Iris pigment epithelial cell (primary cell): Measurements from ENCODE around the gene TEKT1.
"Not testable (repeated sequence)": the region's sequence is repeated elsewhere in the genome, so short reads cannot be mapped to it uniquely, and the experiment has no call there.

ENCODE experiments used
- DNase-seq: peaks from one replicate; pipeline ENCODE4 v3.0.0-alpha.2; 2011; ENCODE audit warnings: low read depth

TEKT1 gene

DNA sequence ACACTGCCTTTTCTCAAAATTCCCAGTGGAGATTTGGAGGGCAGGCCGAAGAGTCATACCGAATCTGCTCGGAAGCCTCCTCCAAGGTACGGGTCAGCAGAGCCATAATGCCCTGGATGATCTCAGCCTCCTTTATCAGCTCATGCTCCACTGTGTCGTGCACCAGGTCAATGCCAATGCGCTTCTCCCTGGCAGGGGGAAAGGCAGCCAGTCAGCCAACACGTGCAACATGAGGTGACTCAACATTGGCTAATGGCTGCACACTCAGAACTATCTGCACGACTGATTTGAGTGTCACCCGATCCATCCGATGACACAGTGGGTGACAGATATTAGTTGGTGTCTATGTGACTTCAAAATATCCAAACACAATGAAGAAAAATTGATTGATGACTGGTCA lies 15.8 kb downstream of the TEKT1 start:
- DNase-seq: no peak

DNA sequence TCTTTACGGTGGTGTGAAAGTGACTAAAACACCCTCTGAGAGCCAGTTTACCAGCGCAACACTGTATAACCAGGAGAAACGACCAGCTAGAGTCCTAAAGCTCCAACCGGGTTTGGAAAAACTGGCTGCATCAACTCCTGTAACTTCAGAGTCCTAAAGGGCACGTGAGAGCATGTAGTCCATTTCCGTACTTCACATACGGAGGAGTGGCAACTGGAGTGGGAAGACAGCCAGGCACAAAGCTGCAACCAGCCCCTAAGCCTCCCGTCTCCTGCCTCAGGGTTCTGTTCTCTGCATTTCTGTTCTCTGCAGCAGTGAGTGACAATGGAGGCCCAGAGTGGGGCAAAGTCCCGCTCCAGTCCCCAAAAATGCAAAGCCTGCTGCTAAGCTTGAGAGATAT lies 19.2 kb downstream of the TEKT1 start:
- no peak for DNase-seq

DNA sequence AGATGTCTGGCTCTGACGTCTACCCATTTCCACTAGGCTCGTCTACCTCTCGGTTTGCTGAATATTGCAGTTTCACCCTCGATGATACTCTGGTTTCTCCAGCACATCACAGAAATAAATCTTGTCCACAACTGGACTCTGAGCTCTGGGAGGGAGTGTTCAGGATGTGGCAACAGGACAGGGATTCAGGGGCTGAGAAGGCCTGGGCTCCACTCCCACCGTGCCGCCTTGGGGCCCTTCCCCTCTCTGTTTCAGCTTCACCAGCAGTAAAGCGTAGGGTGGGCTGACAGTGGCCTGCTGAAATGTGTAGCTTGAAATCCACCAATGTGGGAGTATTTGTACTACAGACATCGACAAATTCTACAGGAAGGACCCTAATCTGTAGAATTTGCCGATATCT lies 20.0 kb downstream of the TEKT1 start:
- no peak for DNase-seq

DNA sequence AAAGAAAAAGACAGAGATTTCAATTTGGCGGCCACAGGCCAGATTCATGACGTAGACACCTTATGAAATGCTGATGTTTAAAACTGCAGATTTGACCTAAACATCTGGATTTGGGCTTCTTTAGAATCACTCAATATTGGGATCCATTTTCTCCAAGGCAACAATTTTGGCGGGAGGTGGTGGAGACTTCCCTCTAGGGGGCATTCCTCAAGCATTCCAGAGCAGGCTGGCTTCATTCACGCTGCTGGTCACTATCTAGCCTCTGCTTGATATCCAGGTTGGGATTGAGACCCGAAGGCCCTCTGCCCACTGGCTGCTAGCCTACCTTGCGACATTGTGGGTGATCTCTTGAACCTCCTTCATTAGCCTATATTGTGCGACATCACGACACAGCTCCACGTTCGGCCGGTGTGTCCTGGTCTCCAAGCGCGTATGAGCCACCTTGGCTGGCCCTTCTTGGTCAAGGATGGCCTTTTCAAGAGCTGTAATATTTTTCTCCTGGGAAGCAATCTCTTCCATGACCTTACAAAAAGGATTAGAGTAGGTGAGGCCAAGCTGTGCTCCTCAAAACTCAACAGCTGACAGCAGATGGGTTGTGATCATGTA lies 31.0 kb downstream of the TEKT1 start:
- no peak for DNase-seq

DNA sequence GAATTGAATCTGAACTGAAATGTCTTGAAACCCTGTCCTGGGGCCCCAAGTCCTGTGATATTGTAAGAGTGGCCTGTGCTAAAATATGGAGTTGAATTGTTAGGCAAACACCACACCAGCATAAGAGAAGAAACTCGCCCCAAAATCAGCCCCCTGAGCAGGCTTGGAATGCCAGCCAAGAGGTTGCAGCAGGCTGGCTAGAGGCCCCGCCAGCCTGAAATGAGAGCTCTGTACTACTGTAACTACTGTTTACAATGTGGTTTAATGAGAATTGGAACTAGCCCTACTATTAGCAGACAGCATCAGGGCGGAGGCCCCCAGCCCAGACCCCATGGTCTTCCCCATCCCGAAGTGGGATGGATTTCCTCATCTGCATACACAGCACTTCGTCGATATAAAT lies 31.8 kb downstream of the TEKT1 start:
- DNase-seq: no peak

DNA sequence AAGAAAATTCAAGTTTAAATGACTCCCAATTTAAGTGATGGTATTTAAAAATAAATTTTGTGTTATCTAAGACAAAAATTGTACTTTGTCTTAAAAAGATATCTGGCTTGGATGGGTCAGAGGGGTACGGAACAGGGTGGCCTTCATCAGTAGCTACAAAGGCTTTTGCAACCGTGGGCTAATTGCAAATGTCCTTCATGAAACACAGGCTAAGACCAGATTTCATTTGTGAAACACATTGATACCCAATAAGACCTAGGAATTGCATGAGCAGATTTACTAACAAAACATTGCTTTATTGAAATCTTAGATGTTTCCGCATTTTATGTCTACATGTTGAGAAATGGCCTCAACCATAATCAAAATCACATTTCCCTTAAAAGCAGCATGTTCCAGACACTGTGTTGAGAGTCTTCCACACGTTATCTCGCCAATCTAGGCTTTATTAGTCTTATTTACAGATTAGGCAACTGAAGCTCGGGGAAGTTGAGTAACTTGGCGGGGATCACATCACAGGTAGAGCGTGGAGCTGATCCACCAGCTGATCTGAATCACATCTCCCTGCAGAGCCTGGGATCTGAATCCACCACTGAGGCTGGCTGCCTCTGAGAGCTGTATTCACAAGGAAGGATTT lies 33.7 kb downstream of the TEKT1 start:
- peak; percentile 39 for DNase-seq

DNA sequence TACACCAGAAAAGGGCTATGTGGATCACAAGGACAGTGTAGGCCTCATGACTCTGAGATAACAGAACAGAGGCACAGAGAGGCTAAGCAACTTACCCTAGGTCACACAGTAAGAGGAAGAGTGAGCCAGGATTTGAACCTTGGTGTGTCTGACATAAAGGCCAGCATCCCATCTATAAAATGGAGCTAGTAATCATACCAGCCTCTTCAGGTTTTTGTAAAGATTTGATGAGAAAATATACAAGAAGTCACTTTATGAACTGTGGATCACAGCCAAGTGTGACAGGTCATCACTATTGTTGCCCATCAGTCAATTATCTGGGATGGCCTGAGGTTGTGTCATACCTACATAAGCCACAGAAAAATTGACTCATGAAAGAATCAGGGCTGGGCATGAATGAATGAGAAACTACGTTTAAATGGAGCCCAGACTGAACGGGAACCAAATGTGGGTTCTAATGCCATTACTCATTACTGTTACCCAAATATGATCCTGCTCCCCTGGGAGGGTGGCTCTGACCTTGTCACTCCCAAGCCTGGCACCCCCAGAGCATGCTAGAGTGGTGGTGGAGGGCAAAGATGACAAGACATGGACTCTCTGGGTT lies 34.5 kb downstream of the TEKT1 start:
- DNase-seq: no peak

DNA sequence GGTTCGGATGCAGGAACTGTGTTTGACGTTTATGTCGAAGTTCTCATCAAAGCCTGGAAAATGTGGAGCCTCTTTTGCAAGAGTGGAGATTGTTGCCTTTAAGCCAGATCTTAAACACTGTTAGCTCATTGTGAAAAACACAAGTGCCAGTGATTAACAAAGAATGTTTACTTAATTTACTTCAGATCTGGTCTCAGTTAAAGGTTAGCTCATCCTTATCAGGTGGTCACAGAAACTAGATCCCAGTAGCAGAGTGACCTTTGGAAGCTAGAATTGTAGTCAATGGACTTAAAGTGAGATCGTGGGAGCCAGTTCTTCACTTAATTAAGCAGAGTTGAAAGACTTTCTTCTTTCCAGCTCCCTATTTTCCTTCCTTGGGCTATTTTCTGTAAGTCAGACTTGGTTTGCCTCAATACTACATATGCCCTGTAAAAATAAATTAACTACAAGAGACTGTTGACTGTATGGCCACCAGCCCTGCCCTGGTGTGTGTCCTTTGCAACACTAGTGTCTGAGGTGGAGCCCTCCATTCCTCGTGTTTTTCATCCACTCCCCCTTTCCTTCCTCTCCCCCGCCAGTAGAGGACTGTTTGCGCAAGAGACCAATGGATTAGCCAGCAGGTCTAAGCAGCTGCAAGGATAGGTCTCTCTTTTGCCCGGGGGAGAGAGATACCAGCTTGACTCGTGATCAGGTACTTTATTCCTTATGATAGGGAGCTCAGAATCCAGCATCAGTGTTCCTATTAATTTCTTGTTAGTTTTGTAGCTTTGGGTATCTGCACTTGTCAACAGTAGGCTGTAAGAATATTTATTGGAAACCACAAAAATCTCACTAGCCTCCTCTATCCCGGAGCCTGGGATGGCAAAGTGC lies 35.3 kb downstream of the TEKT1 start:
- DNase-seq: no peak

DNA sequence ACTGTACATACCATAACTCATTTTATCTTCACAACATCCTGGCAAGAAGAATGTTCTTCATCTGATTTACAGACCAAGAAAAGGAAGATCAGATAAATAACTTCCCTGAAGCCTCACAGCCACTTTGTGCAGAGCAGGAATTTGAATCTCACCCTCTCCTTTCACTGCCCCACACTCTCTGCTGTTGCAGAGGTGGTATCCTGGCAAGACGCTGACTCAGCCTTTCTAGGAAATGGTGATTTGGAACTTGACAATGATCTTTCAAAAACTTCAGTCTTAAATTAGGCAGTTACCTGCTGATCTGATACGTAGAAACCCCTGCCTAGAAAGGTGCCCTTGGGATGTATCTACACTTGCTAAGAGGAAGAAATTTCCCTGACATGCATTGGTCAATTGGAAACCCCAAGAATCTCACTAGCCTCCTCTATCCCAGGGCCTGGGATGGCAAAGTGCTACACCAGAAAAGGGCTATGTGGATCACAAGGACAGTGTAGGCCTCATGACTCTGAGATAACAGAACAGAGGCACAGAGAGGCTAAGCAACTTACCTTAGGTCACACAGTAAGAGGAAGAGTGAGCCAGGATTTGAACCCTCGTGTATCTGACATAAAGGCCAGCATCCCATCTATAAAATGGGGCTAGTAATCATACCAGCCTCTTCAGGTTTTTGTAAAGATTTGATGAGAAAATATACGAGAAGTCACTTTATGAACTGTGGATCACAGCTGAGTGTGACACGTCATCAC lies 37.6 kb downstream of the TEKT1 start:
- DNase-seq: no peak

DNA sequence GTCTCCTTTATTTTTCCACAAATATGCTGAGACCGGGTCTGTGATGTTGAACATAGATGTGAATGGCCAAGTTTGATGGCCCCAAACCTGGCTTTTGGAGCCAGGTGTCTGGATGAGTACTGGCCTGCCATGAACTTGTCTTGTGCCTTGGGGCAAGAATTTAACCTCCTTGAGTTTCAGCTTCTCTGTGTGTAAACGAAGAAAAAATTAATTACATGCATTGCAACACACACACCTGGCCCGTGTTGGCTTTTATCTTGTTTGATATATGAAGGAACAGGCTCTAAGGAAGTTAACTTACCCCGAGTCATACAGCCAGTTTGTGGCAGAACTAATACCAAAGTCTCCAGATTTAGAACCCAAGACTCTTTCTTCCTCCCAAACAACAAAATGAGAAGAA lies 42.4 kb downstream of the TEKT1 start:
- DNase-seq: no peak

DNA sequence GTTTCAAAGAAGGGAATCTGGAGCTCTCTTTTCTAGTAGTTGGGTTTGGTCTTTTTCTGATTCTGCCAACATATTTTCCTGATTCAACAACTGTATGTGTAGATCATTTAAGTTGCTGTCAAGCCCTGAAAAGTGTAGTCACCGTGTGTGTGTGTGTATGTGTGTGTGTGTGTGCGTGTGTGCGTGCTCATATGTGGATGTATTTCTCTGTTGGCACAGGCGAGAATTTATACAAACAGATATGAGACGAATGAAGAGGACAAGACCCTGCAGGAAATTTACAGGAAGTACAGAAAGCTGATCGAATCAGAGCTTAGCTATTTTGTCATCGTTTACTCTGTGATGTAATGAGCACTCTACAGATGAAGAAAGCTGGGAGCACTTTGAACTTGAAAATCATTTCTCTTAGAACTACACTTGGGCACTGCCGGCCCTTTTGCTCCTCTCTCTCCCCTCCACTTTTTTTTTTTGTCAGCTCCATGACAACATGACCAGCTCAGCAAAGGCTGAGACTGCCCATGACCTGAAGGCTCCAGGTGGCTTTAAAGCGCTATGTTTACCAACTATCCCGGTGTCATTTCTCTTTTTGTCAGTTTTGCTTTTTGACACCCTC lies 44.3 kb downstream of the TEKT1 start:
- DNase-seq: no peak

DNA sequence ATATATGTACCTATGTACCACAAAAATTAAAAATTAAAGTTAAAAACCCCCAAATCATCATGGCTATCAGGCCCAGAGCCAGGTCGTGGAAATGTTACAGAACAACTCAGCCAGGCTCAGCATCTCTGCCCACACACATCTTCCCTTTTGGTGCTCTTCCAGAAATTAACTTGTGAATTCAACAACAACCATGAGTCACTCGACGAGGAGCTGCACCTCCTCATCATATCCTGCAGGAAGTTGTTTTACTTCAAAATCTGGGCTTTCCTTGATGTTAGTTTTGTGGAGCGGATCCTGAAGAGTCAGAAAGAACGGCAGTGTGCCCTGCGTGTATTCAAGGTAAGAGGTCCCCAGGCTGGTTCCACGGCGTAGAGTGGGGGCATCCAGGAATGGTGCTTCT lies 44.9 kb downstream of the TEKT1 start:
- peak; percentile 81 for DNase-seq

DNA sequence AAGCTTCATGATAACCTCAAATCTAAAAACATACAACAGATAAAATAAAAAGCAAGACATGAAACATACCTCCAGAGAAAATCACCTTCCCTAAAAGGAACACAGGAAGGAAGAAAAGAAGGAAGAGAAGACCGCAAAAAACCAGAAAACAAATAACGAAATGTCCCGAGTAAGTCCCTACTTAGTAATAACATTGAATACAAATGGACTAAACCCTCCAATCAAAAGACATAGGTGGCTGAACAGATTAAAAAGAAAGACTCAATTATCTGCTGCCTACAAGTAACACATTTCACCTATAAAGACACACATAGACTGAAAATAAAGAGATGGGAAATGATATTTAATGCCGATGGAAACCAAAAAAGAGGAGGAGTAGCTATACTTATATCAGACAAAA lies 49.3 kb downstream of the TEKT1 start:
- DNase-seq: no peak

DNA sequence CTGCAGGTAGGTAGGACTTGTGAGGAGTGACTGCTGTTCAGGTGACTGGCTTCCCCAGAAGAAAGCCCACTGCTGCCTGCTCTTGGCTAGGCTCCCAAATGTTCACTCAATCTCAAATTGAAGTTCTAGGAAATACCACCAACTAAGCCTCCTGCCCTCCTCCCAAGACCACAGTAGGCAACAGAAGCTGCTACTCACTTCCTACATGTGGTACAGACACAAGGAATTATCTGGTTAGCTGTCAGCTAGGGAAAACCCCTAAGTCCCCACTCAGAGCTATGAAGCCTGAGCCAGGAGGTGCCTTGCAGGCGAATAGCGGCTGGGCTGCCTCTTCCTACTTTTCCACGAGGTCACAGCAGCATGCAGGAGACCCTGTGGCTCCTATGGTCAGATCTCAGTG lies 50.6 kb downstream of the TEKT1 start:
- no peak for DNase-seq

DNA sequence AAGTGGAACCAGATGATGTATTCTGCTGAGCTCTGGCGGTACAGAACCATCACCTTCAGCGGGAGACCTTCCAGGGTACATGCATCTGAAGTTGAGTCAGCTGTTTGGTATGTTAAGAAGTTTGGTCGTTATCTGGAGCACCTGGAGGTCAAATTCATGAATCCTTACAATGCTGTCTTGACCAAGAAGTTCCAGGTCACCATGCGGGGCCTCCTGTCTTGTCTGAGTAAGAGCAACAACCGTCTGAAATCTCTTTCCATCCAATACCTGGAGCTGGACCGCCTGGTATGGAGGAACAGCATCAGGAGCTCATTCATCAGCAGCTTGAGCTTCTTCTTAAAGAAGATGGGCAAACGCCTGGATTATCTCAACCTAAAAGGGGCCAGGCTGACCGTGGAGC lies 51.5 kb downstream of the TEKT1 start:
- no peak for DNase-seq

DNA sequence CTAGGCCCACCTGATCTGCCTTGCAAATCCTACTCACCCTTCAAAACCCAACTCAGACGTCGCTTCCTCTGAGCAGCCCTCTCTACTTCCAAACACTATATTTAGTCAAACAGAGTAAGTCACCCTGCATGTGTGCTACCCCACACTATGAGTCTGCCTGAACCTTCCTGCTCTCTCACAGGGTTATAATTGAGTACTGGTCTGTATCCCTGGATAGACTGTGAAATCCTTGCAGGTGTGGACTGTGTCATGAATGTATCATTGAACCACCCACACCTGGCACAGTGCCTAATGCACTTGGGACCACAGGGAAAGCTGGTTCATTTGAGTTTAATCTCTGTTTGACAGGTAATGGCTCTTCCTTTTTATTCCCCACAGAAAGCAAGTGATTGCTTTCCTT lies 52.1 kb downstream of the TEKT1 start:
- no peak for DNase-seq

DNA sequence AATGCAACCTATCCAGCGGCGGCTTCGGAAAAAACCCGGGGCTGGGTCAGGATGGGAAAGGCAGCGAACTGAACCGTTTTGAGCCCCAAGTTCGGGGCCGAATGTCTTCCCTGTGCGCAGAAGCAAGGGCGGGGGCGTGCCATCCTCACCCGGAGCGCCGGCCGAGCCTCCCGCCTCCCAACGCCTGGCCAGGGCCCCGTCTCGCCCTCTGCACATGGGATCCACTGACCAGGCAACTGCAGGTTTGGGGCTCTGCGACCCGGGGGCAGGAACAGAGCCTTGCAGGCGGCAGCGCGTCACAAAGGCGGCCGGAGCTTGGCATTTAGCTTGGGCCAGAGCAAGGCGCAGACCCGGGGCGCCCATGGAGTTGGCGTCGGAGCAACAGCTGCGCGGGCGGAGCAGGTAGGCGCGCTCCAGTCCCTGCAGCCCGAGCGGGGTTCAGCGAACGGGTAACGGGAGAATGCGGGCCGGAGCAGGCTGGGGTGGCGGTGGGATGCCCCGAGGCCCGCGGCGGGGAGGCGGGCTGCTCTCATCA lies 55.6 kb downstream of the TEKT1 start, which contains the start of gene FBXO39:
Gene FBXO39, plus strand, starts transcription at position 345 of the 535 bp plus-strand sequence. CDS start 3,654 bp downstream, outside the sequence.
- no peak for DNase-seq

DNA sequence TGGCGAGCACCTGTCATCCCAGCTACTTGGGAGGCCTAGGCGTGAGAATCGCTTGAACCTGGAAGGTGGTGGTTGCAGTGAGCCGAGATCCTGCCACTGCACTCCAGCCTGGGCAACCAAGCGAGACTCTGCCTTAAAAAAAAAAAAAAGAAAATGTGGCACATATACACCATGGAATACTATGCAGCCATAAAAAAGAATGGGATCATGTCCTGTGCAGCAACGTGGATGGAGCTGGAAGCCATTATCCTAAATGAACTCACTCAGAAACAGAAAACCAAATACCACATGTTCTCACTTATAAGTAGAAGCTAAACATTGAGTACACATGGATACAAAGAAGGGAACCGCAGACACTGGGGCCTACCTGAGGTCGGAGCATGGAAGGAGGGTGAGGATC lies 56.6 kb downstream of the TEKT1 start:
- not testable (repeated sequence) for DNase-seq

DNA sequence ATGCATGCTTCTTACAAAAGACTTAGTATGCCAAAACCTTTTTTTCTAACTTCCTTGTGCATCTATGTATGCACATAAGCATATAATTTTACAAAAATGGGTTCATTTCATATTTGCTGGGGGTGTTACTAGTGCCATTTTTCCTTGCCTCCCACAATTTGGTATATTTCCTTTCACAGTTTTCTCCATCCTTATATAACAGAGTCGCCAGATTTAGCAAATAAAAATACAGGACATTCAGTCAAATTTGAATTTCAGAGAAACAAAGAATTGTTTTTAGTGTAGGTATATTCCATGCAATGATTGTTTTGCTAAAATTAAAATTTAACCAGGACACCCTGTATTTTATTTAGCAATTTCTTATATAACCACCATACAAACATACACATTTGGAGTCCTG lies 59.5 kb downstream of the TEKT1 start:
- no peak for DNase-seq

DNA sequence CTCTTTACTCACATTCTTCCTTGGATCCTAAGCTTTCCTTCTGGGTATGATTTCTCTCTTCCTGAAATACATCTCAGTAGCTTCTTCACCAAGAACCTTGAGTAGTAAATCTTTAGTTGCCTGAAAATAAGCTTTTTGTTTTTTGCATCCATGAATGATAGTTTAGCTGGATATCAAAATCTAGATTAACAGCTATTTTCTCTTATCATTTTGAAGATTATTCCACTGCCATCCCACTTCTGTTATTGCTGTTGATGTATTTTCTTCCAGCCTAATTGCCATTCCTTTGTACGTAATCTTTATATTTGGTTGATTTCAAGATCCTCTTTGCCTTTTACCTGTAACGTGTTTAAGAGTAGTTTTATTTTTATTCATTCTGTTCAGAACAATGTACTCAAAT lies 63.1 kb downstream of the TEKT1 start:
- DNase-seq: no peak

DNA sequence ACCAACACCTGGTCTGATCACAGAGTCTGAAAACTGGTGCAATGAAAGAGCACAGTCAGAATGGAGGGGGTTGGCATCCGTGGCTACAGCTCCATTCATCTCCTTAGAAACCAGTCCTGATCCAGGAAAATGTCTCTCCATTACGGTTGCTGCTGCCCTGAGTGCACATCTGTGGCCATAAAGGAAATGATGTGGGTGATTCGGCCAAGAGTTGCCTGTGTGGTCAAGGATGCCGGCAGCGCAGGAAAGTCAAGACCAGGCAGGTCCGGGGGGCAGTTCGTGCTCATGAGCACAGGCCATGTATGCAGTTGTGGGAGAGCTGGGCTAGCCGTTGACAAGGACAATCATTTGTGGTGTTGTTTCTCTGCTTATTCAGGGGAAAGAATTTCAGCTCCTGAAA lies 69.8 kb downstream of the TEKT1 start:
- no peak for DNase-seq
